PC-9 (cell line): ENCODE data around the gene VWA5A.

Experiments
- CTCF ChIP-seq: fragments of 200-600 bp; sonication (generic); conservative IDR thresholded peaks from 2 replicates; pipeline ENCODE4 v1.6.1; 2017; ENCODE audit warnings: mixed run types, antibody characterized with exemption, mild to moderate bottlenecking, moderate library complexity
- EZH2 ChIP-seq: fragments of 200-600 bp; sonication (generic); IDR thresholded peaks from 2 replicates; pipeline ENCODE4 v1.8.0; 2017; ENCODE audit warnings: antibody characterized with exemption, low read depth

DNA sequence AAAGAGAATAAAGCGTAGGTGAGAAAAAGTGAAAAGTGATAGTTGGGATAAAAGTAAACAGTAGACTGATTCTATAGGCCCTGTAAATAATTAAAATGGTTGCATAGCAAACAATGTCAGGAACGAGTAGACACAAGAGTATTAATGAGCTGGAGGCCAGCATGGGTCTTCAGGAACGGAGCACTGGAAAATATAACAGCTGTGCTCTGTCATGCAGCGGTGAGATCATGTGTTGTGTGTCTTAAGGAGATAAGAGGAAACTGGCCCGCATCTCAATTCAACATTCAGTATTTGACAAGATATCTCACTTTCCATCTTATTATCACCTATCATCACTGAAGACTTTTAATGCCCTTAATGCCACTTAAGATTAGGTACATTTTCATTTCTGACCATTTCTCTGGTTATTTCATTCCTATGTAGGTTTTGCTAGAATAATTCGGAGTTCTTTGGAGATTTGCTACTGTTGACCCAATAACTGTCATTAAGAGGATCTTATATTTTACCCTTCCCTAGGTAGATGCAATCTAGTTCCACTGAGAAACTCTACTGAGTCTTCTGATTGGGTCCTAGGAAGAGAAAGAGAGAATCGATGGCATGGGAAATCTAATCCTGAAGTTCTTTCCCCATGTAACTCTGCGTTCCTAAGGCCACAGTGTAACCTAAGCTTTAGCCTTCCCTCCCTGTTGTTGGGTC is 35.5 kb upstream of the VWA5A start:
- TF ChIP-seq CTCF (no peak), EZH2 (no peak)
